Measurements from ENCODE around the gene LSM14A.

DNA sequence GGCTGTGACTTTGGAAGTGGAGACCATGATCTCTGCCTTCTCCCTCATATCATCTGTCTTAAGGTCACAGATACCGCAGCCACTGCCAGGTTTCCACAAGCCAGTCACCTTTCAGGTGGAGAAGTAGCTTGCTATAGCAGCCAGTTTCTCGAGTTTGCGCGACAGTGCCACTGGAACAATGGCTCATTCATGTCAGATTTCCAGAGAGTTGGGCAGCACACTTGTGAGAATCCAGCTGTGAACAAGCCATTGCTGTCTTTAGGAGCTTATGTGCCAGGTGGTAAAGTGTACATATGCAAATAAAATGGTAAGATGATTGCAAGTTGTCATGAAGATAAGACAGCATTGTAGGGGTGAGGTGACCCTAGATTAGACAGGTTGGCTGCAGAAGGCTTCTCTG, 104.3 kb downstream of the LSM14A start:
- no peak for TF ChIP-seq TAF1 (conservative IDR thresholded peaks at IDR 0.05)
- TF ChIP-seq, protein P1, sequence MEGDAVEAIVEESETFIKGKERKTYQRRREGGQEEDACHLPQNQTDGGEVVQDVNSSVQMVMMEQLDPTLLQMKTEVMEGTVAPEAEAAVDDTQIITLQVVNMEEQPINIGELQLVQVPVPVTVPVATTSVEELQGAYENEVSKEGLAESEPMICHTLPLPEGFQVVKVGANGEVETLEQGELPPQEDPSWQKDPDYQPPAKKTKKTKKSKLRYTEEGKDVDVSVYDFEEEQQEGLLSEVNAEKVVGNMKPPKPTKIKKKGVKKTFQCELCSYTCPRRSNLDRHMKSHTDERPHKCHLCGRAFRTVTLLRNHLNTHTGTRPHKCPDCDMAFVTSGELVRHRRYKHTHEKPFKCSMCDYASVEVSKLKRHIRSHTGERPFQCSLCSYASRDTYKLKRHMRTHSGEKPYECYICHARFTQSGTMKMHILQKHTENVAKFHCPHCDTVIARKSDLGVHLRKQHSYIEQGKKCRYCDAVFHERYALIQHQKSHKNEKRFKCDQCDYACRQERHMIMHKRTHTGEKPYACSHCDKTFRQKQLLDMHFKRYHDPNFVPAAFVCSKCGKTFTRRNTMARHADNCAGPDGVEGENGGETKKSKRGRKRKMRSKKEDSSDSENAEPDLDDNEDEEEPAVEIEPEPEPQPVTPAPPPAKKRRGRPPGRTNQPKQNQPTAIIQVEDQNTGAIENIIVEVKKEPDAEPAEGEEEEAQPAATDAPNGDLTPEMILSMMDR (IDR thresholded peaks at IDR 0.05; ENCODE audit: low read depth, low read length, missing input control) = no peak
- TF ChIP-seq YY1 (IDR thresholded peaks at IDR 0.05) = no peak
- no peak for TF ChIP-seq RAD21 (IDR thresholded peaks at IDR 0.05)
- TF ChIP-seq, protein P2, sequence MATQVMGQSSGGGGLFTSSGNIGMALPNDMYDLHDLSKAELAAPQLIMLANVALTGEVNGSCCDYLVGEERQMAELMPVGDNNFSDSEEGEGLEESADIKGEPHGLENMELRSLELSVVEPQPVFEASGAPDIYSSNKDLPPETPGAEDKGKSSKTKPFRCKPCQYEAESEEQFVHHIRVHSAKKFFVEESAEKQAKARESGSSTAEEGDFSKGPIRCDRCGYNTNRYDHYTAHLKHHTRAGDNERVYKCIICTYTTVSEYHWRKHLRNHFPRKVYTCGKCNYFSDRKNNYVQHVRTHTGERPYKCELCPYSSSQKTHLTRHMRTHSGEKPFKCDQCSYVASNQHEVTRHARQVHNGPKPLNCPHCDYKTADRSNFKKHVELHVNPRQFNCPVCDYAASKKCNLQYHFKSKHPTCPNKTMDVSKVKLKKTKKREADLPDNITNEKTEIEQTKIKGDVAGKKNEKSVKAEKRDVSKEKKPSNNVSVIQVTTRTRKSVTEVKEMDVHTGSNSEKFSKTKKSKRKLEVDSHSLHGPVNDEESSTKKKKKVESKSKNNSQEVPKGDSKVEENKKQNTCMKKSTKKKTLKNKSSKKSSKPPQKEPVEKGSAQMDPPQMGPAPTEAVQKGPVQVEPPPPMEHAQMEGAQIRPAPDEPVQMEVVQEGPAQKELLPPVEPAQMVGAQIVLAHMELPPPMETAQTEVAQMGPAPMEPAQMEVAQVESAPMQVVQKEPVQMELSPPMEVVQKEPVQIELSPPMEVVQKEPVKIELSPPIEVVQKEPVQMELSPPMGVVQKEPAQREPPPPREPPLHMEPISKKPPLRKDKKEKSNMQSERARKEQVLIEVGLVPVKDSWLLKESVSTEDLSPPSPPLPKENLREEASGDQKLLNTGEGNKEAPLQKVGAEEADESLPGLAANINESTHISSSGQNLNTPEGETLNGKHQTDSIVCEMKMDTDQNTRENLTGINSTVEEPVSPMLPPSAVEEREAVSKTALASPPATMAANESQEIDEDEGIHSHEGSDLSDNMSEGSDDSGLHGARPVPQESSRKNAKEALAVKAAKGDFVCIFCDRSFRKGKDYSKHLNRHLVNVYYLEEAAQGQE (IDR thresholded peaks at IDR 0.05) = no peak
- no peak for TF ChIP-seq JUND (IDR thresholded peaks at IDR 0.05)
- no peak for TF ChIP-seq GABPA (IDR thresholded peaks at IDR 0.05 in 1 of 2, conservative IDR thresholded peaks at IDR 0.05 in 1 of 2)
